Naive B cell (primary cell): ENCODE results near the gene GPR35. TPM values are rescaled to one million over a fixed set of nuclear protein-coding genes. Genes with fewer than 3 reads are reported as not detected.
A peak's percentile ranks its signal among the peaks of the same experiment; 100 is the strongest.
"Not testable (repeated sequence)": the region's sequence is repeated elsewhere in the genome, so short reads cannot be mapped to it uniquely, and the experiment has no call there.

Experiments
- ATAC-seq, 2 donors: fragments of 150-1000 bp; cut with Tn5 transposase; 2 replicates each; pipeline ENCODE4 v1.10.0; 2021; ENCODE audit warnings: low read depth in 2 of 2, mild to moderate bottlenecking in 2 of 2, moderate library complexity in 2 of 2
- DNase-seq: peaks from one replicate; pipeline ENCODE4 v3.0.0; 2022
- H3K27ac Mint-ChIP-seq, 6 donors: one replicate each; pipeline ENCODE4 v1.8.0; 2020 to 2022; ENCODE audit warnings: mild to moderate bottlenecking in 6 of 6, mixed read lengths in 6 of 6, moderate library complexity in 5 of 6, inconsistent platforms in 2 of 6
- H3K27me3 Mint-ChIP-seq, 3 donors: one replicate each; pipeline ENCODE4 v1.8.0; 2021 to 2022; ENCODE audit warnings: mixed read lengths in 3 of 3, mild to moderate bottlenecking in 1 of 3
- H3K36me3 Mint-ChIP-seq, 2 donors: one replicate each; pipeline ENCODE4 v1.8.0; 2020 to 2022; ENCODE audit warnings: mixed read lengths in 2 of 2, inconsistent platforms in 1 of 2, mild to moderate bottlenecking in 1 of 2
- H3K4me1 Mint-ChIP-seq, 3 donors: one replicate each; pipeline ENCODE4 v1.8.0; 2020 to 2022; ENCODE audit warnings: mixed read lengths in 3 of 3, inconsistent platforms in 1 of 3, mild to moderate bottlenecking in 1 of 3, moderate library complexity in 1 of 3
- H3K4me3 Mint-ChIP-seq, 8 donors: one replicate each; pipeline ENCODE4 v1.8.0; 2020 to 2022; ENCODE audit warnings: mild to moderate bottlenecking in 8 of 8, mixed read lengths in 8 of 8, moderate library complexity in 8 of 8, inconsistent platforms in 2 of 8
- H3K9me3 Mint-ChIP-seq, 7 donors: one replicate each; pipeline ENCODE4 v1.8.0; 2020 to 2022; ENCODE audit warnings: mixed read lengths in 7 of 7, mild to moderate bottlenecking in 5 of 7, inconsistent platforms in 2 of 7, moderate library complexity in 1 of 7
- polyA plus RNA-seq, 6 donors: library from polyadenylated mRNA; unstranded; fragments of 300-500 nt; fragmentation: Illumina TruSeq; gene quantifications; one replicate each; pipeline ENCODE4 v1.2.3, GENCODE V29; 2021; ENCODE audit warnings: low read depth in 6 of 6

The GPR35 gene
- polyA plus RNA-seq, 6 donors from 2014 or later = 0.54 to 2.9 (median 0.82) TPM; not detected in 1

DNA sequence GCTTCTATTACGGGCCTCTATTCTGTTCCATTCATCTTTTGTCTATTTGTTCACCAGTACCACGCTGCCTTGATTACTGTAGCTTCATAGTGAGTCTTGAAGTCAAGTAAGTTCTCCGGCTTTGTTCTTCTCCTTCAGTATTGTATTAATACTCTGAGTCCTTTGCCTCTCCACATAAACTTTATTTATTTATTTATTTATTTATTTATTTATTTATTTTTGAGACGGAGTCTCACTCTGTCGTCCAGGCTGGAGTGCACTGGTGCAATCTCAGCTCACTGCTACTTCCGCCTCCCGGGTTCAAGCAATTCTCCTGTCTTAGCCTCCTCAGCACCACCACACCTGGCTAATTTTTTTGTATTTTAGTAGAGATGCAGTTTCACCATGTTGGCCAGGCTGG lies 34.6 kb downstream of the GPR35 start:
- not testable (repeated sequence) for H3K36me3 Mint-ChIP-seq, H3K4me1 Mint-ChIP-seq
- H3K27me3 Mint-ChIP-seq = peaks cover 31 to 38% (median 37%) of the 10 kb centered on the region in 3 donors

DNA sequence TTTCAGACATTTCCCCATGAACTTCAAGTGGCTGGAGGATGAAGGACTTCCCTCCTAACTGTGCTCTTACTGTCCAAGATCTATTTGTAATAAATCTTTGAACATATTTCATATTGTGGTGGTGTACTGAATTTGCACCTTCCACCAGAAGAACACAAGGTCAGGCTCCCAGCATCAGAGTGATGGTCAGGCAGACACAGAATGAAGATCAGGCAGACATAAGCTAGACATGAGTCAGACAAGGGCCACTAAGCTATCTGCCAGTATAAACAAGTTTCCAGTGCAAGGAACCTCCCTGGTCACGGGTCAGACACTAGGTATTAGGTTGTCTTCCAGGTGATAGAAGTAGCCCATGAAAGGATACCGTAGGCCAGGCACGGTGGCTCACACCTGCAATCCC lies 37.4 kb downstream of the GPR35 start:
- H3K9me3 Mint-ChIP-seq = peaks cover 0 to 47% (median 21%) of the 10 kb centered on the region in 7 donors
- DNase-seq (no peak), ATAC-seq (no peak)
- no peak overlapping the region for H3K27ac Mint-ChIP-seq
- H3K4me3 Mint-ChIP-seq = no peak overlapping the region
- peaks cover 8 to 9% of the 10 kb centered on the region in 2 donors for H3K36me3 Mint-ChIP-seq
- H3K4me1 Mint-ChIP-seq = no peaks in the 10 kb centered on the region
- peaks cover 29 to 52% (median 49%) of the 10 kb centered on the region in 3 donors for H3K27me3 Mint-ChIP-seq

More for the DNA sequence above, 34.6 kb downstream of the GPR35 start:
- H3K27ac Mint-ChIP-seq = peak overlapping the region in 1 of 6 donors; percentile 20
- ATAC-seq, DNase-seq, H3K4me3 Mint-ChIP-seq: not testable (repeated sequence)
- peaks cover 0 to 28% (median 13%) of the 10 kb centered on the region in 7 donors for H3K9me3 Mint-ChIP-seq

DNA sequence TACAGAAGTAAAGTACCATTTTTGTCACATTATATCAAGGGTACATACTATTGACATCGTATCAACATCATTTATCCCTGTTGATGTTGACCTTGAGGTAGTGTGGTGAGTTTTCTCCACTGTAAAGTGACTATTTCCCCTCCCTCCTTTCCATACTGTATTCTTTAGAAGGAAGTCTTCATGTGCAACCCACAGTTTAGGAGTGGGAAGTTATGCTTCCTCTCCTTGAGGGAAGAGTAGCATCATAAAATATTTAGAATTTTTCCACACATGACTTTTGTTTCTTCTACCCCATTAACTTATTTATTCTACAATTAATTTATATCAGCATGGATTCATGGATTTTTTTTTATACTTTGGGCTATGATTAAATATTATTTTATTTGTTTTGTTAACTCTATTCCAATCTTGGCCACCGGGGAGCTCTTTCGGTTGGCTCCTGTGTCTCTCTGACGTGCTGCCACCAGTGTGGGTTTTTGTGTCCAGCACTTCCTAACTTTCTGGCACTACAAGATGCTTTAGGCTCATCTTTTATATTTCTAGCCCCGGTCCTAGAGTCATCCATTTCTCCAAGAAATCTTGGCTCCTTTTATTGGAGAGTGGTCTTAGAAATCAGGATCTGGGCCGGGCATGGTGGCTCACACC lies 38.4 kb downstream of the GPR35 start:
- ATAC-seq = no peak
- Mint-ChIP-seq H3K4me1 (no peaks in the 10 kb centered on the region), H3K27me3 (peaks cover 27 to 61% (median 57%) of the 10 kb centered on the region in 3 donors), H3K27ac (no peak overlapping the region), H3K36me3 (peaks cover 8 to 9% of the 10 kb centered on the region in 2 donors), H3K9me3 (peaks cover 0 to 47% (median 21%) of the 10 kb centered on the region in 7 donors), H3K4me3 (no peak overlapping the region)
- DNase-seq = no peak

DNA sequence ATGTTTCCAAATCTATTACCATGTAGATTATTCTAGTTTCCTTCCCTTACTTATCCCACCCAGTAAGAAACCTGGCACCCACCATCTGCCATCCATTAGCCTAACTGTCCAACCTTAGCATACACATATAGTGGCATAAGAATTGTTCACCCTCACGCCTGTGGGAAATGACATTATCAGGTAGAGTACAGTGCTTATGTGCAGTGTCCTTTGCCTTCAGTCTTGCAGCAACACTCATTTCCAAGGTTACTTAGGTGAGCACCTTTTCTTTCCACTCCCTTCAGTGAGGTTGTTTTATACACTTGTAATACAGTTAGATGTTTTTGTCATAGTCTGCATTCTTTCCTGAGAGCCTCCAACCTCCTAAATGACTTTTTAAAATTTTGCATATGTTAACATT lies 39.3 kb downstream of the GPR35 start:
- no peak for DNase-seq
- H3K9me3 Mint-ChIP-seq = peaks cover 0 to 47% (median 21%) of the 10 kb centered on the region in 7 donors
- peaks cover 22 to 55% (median 52%) of the 10 kb centered on the region in 3 donors for H3K27me3 Mint-ChIP-seq
- H3K4me1 Mint-ChIP-seq = no peaks in the 10 kb centered on the region
- H3K27ac Mint-ChIP-seq = no peak overlapping the region
- no peak overlapping the region for H3K4me3 Mint-ChIP-seq
- peaks cover 8 to 9% of the 10 kb centered on the region in 2 donors for H3K36me3 Mint-ChIP-seq
- no peak for ATAC-seq

DNA sequence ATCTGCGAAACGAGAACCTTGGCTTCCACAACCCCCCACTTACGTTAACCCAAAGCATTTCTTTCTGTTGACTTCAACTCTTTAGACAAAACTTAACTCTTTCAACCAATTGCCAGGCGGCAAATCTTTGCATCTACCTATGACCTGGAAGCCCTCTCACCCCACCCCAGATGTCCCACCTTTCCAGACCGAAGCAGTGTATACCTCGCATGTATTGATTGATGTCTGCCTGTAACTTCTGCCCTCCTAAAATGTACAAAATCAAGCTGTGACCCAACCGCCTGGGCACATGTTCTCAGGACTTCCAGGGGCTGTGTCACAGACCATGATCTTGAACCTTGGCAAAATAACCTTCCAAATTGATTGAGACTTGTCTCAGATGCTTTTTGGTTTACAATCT lies 45.1 kb downstream of the GPR35 start:
- H3K27me3 Mint-ChIP-seq = peaks cover 15 to 57% (median 53%) of the 10 kb centered on the region in 3 donors
- no peaks in the 10 kb centered on the region for H3K36me3 Mint-ChIP-seq
- DNase-seq (no peak), ATAC-seq (no peak)
- H3K27ac Mint-ChIP-seq = no peak overlapping the region
- H3K4me3 Mint-ChIP-seq = no peak overlapping the region
- H3K4me1 Mint-ChIP-seq = peaks cover 0 to 2% (median 0%) of the 10 kb centered on the region in 3 donors
- peaks cover 0 to 14% (median 7%) of the 10 kb centered on the region in 7 donors for H3K9me3 Mint-ChIP-seq

DNA sequence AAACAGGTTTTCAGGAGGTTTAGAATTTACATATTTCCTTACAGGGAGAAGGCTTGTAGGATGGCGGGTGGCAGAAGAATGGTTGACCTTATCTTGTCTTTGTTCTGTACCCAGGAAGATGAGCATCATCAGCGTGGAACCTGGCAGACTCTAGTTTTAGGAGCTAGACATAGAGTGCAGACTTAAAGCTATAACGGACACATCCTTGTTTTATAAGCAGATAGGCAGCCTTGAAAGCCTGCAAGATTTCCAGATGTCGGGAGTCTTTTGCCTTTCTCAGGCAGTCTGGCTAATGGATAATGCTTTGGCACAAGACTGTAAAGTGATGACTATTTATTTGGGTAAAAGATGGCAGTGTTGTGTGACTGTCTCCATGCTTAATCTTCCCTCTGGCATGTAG lies 45.7 kb downstream of the GPR35 start:
- Mint-ChIP-seq H3K4me1 (peaks cover 0 to 2% (median 0%) of the 10 kb centered on the region in 3 donors), H3K4me3 (no peak overlapping the region), H3K36me3 (no peaks in the 10 kb centered on the region), H3K27ac (no peak overlapping the region), H3K27me3 (peaks cover 15 to 53% (median 52%) of the 10 kb centered on the region in 3 donors), H3K9me3 (peaks cover 0 to 10% (median 4%) of the 10 kb centered on the region in 7 donors)
- DNase-seq (no peak), ATAC-seq (no peak)

DNA sequence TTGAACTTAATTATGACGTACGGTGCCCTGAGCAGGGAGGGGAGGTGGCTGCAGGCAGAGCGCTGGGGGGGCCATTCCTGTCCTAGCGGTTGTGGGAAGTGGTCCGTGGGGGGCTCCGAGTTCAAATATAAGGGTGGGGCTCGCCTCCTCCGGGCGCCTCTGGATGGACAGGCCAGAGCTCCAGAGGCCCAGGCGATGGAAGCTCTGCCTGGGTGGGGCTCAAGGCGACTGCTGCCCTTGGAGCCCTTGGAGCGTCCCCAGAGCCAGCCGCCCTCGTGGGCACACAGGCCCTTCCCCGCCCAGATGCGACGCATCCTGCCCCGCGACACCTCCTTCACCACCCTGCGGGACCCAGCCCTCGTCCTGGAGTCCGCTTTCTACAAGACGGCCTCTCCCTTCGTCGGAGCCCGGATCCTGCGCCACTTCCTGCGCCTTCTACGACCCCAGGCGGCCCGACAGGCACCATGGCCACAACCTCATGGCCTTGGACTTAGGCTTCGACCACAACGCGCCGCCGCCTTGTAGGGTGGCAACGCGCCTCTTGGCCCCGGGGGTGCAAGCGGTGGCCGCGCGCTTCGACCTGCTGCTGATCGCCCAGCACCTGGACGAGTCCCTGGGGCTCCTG lies 46.9 kb downstream of the GPR35 start:
- Mint-ChIP-seq H3K36me3 (no peaks in the 10 kb centered on the region), H3K27ac (no peak overlapping the region), H3K4me3 (no peak overlapping the region), H3K27me3 (peaks cover 15 to 42% (median 42%) of the 10 kb centered on the region in 3 donors), H3K9me3 (peaks cover 0 to 1% (median 0%) of the 10 kb centered on the region in 7 donors), H3K4me1 (peaks cover 0 to 2% (median 0%) of the 10 kb centered on the region in 3 donors)
- ATAC-seq = no peak
- DNase-seq = no peak

DNA sequence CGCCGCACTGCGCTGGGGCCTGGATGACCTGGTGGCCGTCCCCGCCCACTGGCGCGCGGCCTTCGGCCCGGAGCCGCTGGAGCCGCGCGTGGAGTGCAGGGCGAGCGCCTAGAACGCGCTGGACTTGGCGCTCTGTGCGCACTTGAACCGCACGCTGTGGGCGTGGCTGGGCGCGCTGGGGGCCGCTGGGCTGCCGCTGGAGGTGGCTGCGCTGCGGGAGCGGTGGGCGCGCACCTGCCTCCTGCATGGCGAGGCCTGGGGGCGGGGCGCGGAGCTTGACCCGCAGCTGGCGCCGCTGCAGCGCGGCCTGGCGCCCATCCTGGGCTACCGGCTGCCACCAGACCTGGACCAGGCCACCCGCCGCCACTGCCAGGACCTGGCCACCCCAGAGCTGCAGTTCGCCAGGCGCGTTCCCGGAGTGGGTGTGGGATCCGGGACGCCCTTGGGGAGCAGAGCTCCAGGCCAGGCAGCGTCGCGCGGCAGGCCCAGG lies 47.5 kb downstream of the GPR35 start:
- Mint-ChIP-seq H3K27me3 (peaks cover 15 to 36% (median 36%) of the 10 kb centered on the region in 3 donors), H3K36me3 (no peaks in the 10 kb centered on the region), H3K4me3 (no peak overlapping the region), H3K4me1 (peaks cover 0 to 2% (median 0%) of the 10 kb centered on the region in 3 donors), H3K9me3 (peaks cover 0 to 1% (median 0%) of the 10 kb centered on the region in 7 donors), H3K27ac (no peak overlapping the region)
- DNase-seq = no peak
- no peak for ATAC-seq

DNA sequence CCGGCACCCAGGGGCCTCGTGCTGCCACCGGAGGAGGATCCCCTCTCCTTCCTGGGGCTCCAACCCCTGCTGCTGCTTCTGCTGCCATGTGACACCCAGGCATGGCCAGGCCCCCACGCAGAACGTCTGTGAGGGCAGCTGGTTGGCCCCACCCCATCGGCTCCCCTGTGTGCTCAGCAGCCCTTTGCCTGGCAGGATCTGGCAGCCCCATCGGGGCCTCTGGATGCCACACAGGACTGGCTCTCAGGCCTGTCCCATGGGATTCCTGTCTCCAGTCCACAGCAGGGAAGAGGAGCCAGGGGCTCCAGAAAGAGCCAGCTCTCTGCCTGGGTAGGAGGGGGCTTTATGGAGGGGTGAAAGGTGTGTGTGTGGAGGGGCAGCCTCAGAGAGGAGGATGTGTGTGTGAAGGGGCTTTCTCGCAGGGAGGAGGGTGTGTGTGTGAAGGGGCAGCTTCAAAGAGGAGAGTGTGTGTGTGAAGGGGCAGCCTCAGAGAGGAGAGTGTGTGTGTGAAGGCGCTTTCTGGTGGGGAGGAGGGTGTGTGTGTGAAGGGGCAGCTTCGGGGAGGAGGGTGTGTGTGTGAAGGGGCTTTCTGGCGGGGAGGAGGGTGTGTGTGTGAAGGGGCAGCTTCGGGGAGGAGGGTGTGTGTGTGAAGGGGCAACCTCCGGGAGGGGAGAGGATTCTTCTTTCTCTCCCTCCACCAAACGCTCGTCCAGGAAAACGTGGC lies 49.3 kb downstream of the GPR35 start:
- not testable (repeated sequence) for H3K9me3 Mint-ChIP-seq, DNase-seq, H3K27ac Mint-ChIP-seq, H3K4me3 Mint-ChIP-seq, H3K4me1 Mint-ChIP-seq, H3K36me3 Mint-ChIP-seq, ATAC-seq
- peaks cover 12 to 25% (median 25%) of the 10 kb centered on the region in 3 donors for H3K27me3 Mint-ChIP-seq

DNA sequence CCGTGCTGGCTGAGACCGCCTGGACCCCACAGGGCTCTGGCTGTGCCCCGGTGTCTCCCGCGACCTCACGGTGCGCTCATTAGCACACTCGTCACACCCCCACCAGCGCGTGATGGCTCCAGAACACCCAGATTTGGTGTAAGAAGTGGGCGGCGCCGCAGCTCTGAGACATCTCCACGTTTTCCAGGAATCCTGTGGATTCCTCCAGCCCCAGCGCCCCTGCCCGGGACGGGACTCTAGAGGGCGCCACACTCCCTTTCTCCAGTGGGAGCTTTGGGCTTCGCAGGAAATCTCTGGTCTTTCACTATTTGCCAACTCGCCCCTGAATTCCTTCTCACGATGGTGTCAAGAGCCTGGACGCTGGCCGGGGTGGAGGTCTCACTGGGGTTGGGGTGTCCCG lies 50.1 kb downstream of the GPR35 start:
- ATAC-seq, H3K9me3 Mint-ChIP-seq, H3K36me3 Mint-ChIP-seq, H3K4me1 Mint-ChIP-seq, H3K4me3 Mint-ChIP-seq, DNase-seq, H3K27ac Mint-ChIP-seq: not testable (repeated sequence)
- H3K27me3 Mint-ChIP-seq = peaks cover 9 to 22% (median 18%) of the 10 kb centered on the region in 3 donors

DNA sequence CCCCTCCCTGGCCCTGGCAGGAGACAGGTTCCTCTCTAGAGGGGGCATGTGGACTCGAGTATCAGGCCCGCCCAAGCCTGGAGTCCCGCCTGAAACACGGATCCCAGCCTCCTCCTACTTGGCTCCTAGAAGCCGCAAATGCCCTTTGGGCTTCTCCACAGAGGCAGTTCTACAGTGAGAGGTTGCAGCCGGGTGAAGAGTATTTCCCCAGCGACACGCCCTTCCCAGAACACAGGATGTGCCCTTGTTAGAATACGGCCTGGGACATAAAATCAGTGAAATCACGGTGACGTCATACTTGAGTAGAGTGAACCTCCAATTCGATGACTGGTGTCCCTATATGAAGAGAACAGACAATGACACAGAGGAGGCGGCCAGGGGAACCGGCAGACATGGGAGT lies 52.8 kb downstream of the GPR35 start:
- not testable (repeated sequence) for H3K9me3 Mint-ChIP-seq, DNase-seq, H3K36me3 Mint-ChIP-seq, H3K4me1 Mint-ChIP-seq, ATAC-seq, H3K27ac Mint-ChIP-seq, H3K4me3 Mint-ChIP-seq, H3K27me3 Mint-ChIP-seq

DNA sequence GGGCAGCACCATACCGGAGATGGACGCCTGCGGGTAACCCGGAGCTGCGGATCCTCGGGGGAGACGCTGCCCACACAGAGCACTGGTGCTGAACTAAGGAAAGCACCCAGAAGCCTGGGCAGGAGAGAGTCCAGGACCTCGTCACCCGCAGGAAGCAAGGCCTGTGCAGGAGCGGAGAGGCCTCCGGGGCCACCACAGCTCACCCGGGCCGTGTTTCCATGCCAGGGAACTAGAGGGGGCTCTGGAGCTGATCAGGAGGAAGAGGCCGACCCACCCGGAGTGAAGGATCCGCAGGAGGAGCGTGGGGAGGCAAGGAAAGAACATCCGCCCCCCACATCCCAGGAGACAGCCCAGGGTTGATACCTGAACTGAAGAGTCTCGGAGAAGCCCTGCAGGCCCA lies 53.6 kb downstream of the GPR35 start:
- H3K27ac Mint-ChIP-seq, H3K9me3 Mint-ChIP-seq, DNase-seq, H3K27me3 Mint-ChIP-seq, H3K36me3 Mint-ChIP-seq, ATAC-seq, H3K4me3 Mint-ChIP-seq, H3K4me1 Mint-ChIP-seq: not testable (repeated sequence)

DNA sequence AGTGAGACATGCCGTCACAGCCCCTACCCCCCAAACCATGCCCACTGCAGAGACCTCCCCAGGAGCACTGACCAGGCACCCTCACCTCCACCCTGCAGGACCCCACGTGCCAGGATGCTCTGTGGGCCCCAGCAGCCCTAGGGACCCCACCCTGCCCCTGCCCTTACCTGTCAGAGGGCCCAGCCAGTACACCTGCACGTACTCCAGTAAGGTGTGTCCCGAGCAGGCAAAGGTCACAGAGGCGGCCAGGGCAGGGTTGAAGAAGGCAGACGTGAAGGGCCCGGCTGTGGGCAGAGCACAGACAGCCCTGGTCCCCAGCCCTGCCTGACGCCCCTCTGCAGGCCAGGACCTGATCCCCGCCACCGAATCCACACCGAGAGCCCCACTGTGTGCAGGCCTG lies 54.9 kb downstream of the GPR35 start:
- H3K4me3 Mint-ChIP-seq, DNase-seq, H3K9me3 Mint-ChIP-seq, H3K27ac Mint-ChIP-seq, H3K36me3 Mint-ChIP-seq, ATAC-seq, H3K27me3 Mint-ChIP-seq: not testable (repeated sequence)
- H3K4me1 Mint-ChIP-seq = peaks cover 0 to 11% (median 4%) of the 10 kb centered on the region in 3 donors
